HG03565 (cell line): ENCODE measurements around the gene SLC39A6.
"Not testable (repeated sequence)": the region's sequence is repeated elsewhere in the genome, so short reads cannot be mapped to it uniquely, and the experiment has no call there.

Experiments
- ATAC-seq: cut with Tn5 transposase; IDR thresholded peaks from one replicate; pipeline ENCODE4 v1.9.1; 2021; ENCODE audit warnings: mild to moderate bottlenecking, moderate library complexity; ENCODE audit not compliant: unreplicated experiment

The SLC39A6 gene, protein sequence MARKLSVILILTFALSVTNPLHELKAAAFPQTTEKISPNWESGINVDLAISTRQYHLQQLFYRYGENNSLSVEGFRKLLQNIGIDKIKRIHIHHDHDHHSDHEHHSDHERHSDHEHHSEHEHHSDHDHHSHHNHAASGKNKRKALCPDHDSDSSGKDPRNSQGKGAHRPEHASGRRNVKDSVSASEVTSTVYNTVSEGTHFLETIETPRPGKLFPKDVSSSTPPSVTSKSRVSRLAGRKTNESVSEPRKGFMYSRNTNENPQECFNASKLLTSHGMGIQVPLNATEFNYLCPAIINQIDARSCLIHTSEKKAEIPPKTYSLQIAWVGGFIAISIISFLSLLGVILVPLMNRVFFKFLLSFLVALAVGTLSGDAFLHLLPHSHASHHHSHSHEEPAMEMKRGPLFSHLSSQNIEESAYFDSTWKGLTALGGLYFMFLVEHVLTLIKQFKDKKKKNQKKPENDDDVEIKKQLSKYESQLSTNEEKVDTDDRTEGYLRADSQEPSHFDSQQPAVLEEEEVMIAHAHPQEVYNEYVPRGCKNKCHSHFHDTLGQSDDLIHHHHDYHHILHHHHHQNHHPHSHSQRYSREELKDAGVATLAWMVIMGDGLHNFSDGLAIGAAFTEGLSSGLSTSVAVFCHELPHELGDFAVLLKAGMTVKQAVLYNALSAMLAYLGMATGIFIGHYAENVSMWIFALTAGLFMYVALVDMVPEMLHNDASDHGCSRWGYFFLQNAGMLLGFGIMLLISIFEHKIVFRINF

DNA sequence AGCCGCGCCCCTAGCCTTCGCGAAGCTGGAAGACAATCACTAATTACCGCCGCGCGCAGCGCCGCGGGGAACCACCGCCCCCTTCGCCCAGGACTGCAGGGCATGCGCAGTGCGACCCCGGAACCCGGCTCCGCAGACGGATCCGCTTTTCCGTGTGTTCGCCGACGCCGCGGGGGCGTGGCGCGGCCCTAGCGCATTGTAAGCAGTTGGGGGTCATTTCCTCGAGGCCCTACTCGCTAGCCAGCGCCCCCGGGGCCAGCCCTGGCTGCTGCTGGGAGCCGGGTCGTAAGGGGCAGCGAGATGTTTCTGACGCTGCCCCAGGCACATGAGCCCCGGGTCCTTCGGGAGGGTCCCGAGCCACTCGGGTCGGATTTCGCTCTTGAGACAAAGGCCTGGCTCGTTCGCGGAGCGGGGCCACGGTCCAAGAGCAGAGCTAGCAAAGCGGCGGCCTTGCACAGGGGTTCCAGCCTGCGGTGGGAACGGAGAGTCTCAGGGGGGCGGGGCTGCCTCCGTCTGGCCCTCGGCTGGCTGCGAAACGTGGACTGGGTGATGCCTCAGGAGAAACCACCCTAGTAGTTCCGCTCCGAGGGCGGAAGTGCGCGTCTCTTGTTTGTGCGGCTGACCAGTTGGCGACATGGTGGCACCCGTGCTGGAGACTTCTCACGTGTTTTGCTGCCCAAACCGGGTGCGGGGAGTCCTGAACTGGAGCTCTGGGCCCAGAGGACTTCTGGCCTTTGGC, at the start of gene SLC39A6, which contains the start of gene ELP2:
TSS of gene SLC39A6 (minus strand) at position 41 of the 739 bp plus-strand sequence. CDS start 2,333 bp downstream, outside the sequence.
TSS of gene ELP2 (plus strand) at position 600 of the 739 bp plus-strand sequence. CDS start at position 635, 35 bp downstream.
- peak; percentile 78 for ATAC-seq

DNA sequence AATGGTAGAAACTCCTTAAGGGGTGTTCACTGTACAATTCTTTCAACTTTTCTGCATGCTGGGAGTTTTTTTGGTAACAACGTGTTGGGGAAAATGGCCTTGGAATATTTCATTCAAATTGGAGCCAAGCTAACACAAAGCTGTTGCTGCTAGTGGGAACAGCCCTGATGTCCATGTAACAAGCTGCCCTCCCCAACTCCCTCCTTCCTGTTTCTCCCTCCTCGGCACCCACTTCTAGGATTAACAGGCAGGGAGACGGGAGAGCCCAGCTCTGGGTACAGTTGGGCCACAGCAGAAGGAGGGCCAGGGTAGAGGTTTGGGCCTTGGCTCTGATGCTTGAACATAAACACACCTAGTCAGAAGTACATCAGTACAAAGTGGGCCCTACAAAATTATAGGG, 48.8 kb upstream of the SLC39A6 start:
- ATAC-seq = no peak

DNA sequence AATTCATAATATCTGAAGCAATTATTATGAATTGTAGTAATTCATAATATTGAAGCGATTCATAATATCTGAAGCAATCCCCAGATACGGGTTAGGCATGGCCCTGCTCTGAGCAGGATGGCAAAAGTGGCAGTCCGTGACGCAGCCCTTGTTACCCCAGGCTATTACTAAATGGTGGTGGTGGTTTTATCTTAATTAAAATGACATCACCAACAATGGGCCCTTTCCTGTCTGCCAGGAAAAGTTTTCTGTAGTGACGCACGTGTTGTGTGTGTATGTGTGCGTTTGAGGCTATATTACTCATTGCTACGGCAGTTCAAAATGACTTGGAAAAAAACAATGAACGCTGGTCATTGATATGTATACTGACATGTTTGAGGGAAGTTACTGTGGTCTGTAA, 47.6 kb upstream of the SLC39A6 start:
- ATAC-seq = no peak

DNA sequence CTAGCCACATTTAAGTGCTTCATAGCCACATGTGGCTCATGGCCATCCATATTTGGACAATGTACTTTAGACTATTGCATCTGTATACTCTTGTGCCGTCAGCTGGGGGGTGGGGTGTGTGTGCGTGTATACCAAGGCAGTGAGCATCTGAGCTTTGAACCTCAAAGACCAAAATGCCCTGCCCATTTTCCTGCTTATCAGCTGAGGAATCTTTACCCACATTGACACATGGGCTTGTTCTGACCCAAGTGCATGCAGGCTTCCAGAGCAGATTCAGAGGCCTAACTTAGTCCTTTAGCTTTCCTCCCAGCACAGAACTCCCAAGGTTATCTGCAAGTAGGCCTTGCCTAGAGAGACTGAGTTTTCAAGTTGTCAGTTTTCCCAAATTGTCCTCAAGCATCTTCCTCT, 47.0 kb upstream of the SLC39A6 start:
- ATAC-seq = no peak

DNA sequence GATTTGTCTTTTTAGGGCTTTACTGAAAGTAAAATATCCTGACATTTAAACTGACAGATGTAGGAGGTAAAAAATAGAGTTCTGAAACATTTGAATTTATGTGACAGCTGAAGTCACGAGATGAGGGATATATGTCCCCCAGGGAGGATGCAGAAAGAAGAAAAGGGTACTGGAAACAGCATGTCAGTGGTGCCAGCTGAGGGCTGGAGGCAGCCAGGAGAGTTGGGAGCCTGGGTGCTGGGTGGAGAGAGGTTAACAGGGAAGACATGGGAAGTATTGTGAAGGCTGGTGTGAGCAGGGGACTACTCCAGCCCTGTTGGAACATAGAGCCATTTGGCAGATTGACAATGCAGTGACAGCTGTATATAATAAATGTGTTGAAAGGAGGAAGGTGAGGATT, 46.3 kb upstream of the SLC39A6 start:
- no peak for ATAC-seq

DNA sequence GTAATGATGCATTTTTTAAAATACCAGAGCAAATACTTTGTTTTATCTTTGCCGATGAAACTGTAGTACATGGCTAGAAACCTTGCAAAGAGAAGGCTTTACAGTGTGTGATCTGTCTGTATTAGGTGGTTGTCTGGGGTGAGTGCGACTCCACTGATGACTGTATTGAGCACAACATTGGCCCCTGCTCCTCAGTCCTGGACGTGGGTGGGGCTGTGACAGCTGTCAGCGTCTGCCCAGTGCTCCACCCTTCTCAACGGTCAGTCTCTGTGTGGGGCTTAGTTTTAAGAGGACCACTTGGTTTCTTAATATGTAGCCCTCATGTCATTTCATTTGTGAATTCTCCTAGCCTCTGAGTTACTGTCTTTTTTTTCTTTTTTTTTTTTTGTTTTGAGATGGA, 40.8 kb upstream of the SLC39A6 start:
- ATAC-seq = no peak

DNA sequence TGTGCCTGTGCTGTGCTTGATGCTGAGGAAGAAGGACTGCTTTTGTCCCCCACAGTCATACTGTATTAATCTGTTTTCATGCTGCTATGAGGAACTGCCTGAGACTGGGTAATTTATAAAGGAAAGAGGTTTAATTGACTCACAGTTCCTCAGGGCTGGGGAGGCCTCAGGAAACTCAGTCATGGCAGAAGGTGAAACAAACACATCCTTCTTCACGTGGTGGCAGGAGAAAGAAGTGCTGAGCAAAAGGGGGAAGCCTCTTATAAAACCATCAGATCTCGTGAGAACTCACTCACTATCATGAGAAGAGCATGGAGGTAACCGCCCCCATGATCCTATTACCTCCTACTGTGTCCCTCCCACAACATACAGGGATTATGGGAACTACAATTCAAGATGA, 39.2 kb upstream of the SLC39A6 start:
- ATAC-seq = not testable (repeated sequence)

DNA sequence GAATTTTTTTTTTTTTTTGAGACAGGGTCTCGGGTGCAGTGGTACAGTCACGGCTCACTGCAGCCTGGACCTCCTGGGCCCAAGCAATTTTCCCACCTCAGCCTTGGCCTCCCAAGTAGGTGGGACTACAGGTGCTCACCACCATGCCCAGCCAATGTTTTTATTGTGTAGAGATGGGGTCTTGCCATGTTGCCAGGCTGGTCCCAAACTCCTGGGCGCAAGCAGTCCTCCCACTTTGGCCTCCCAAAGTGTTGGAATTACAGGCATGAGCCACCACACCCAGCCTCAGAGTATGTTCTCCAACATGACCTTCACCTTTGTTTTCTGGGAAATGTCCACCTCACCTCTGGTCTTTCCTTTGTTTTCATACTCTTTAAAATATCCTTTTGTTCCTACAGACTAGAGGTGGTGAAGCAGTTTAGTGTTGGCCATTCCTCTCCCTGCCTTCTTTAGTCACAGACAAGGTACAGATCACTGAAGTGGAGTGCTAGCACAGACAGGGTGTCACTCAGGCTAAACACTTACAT, 38.6 kb upstream of the SLC39A6 start:
- ATAC-seq = no peak

DNA sequence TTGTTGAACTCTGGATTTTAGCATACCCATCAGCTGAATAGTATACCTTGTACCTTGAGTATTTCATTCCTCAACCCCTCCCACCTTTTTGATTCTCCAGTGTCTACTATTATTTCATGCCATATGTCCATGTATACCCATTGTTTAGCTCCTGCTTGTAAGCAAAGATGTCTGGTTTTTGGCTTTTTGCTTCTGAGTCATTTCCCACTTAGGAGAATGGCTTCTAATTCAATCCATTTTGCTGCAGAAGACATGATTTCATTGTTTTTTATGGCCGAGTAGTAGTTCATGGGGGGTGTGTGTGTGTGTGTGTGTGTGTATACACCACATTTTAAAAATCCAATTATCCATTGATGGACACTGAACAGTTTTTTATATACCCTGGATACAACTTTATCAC, 33.8 kb upstream of the SLC39A6 start:
- ATAC-seq = no peak

DNA sequence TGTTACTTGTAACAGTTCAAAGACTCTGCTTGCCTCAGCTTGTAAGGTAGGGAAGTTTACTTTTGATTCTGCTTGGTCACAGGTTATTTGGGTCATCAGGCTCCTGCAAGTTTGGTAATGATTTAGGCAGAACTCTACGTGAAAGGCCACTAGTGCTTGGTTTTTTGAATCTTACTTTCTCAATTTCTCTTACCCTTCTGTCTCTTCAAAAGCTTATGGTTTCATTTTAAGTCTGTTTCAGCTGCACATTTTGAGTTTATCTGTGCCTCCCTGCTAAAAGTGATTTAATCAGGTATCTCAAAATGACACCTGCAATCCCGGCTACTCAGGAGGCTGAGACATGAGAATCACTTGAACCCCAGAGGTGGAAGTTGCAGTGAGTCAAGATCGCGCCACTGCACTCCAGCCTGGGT, 31.8 kb upstream of the SLC39A6 start:
- no peak for ATAC-seq

DNA sequence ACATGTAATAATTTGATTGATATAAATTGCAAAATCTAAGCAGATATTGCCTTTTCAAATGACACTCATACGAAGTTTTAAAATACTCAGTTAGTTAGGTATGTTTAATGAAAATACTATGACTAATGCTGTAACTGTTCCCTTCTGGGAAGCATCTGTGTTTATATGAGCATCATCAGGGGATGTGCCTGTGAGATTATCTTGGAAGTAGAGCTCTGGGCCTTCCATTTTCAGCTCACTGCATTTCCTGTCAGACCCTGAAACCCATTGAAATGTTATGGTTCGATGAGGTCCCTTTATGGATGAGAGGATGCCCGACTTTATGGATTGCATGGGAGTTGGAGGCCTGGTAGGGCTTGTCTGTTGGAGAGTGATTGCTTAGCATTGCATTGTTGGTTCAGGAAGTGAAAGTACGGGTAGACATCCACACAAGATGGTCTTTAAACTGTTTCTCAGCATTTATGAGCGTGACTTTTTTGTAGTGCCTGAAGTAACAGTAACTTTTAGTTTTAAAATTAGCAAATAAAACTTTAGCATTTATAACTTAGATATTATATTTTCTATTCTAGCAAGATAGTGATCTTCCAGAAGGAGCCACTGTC, 29.2 kb upstream of the SLC39A6 start:
- ATAC-seq = no peak

DNA sequence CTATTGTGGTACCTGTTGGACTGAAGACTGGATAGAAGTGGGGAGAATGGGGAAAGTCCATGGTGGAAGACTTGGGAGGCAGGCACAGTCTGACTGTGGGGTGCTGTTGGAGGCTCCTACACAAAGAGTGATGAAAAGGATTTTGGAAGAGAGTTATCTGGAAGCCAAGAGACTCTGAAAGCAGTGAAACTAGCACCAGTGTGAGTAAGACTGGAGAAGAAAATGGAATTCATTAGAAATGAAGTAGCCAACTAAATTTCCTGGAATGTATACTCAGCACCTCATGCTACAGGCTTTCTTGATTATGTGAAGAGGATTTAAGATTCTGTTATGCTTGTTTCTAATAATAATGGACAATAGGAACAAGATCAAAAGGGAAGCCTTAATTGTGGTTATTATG, 28.3 kb upstream of the SLC39A6 start:
- ATAC-seq = no peak

DNA sequence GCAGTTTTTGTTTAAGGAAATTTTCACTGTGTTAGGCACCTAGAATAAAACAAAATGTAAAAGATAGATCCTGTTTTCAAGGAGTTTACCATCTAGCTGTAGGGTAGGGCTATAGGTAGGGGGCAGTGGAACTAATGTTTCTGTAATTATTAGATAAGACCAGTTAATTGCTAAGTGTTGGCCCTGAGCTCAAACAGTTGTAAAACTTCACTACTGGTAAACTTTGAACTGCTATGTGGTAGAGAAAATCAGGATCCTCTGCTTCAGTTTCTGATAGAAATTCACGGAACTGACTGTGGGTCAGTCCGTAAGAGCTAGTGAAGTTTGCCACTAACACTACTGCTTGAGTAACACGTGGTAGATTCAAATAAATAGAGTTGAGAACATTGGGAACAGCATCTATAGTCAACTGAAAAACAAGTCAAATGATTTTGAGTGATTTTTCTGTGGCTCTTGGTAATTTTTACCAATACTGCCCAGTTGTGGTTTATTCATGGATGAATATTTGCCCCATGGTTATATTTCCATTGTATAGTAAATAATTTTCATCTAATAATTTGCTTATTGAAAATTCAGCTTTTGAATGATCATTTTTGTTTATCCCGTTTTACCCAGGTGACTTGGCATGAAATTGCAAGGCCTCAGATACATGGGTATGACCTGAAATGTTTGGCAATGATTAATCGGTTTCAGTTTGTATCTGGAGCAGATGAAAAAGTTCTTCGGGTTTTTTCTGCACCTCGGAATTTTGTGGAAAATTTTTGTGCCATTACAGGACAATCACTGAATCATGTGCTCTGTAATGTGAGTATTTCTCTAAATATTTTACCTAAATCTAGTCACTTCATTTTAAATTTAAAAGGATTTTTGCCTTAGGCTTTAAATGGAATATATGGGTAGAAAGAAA, 27.0 kb upstream of the SLC39A6 start:
- no peak for ATAC-seq

DNA sequence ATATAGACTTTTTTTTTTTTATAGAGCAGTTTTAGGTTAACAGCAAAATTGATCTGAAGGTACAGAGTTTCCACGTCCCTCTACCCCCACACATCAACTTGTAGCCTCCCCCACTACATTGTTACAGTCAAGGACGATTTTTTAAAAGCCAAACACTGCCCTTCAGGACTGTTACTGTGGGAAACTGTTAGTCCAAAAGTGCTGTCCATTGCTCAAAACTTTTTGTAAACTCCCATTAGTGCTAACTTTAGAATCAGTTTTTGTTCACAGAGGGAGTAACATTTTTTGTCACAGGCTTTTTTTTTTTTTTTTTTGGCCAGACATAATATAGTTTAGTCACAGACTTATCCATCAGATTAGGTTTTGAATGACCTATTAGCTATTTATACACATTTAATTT, 24.6 kb upstream of the SLC39A6 start:
- no peak for ATAC-seq

DNA sequence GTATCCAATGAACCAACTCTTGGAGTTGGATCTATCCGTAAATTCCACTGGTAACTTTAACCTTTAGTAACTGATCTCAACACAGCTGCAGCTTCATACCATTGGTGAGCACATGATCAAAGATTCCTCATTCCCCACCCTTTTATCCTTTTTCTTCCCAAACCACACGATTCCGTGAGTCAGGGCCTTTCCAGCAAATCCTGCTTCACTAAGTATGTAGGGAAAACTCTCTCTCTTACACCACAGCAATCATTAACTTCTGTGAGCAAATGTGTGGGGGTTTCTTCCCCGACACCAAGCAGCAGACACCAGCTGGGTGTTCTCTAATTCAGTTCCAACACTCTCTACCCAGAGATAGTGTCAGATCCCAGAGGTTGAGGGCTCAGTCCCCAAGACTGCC, 24.1 kb upstream of the SLC39A6 start:
- no peak for ATAC-seq

DNA sequence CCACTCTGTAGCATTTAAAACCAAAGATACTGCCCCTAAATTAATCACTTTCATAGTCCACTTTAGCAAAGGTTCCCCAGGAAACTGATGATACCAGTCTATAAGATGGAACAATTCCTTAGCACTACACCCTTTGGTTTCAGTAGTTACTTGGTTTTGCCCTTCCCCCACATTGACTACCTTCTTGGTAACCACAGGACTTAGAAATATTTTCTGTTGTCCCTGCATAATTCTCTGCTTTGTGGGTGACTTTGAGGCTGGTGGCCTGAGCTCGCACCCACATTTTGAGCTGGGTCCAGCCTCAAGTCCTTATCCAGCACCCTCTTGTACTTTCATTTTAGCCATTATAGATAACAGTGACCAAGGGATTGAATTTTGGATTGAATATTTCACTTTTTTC, 23.6 kb upstream of the SLC39A6 start:
- ATAC-seq = no peak

DNA sequence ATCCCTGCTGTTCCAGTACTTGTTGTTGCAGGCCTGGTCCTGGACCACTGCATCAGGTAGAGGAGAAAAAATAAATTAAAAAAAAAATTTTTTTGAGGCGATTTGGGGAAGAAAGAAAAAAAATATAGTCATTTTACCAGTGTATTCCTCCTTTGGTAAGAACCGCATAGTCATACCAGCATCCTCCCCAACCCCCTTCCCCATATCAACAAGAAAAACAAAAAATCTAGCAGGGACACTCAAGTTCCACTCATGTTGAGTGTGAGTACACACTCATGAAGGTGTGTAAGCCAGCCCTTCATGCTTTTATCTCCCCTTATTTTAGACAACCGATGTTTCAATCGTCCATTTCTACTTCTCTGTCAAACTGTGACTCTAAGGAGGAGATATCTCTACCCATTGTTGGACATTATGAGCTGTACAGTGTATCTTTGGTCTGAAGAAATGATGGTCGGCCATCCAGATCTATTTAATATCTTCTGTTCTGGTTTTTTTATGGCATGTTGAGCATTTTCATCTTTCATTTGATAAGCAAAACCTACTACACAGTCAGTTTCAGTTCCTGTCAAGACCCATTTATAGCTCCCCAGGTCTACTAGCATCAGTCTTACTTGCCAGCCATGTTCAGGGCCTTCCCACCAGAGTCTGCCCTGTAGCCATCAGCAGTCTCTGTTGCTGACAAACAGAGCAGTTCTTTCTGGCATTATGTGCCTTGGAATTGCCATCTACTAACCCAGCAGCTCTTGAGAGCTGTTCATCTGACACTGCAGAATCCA, 20.6 kb upstream of the SLC39A6 start:
- peak; percentile 95 for ATAC-seq

DNA sequence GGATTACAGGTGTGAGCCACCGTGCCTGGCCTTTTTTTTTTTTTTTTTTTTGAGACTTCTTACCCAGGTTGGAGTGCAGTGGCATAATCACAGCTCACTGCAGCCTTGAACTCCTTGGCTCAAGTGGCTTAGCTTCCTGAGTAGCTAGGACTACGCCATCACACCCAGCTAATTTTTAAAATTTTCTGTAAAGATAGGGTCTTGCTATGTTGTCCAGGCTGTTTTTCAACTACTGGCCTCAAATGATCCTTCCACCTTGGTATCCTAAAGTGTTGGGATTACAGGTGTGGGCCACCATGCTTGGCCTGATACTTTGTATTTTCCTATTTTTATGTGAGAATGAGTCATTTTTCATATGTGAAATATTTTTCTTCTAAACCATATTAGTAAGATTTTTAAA, 14.3 kb upstream of the SLC39A6 start:
- no peak for ATAC-seq

DNA sequence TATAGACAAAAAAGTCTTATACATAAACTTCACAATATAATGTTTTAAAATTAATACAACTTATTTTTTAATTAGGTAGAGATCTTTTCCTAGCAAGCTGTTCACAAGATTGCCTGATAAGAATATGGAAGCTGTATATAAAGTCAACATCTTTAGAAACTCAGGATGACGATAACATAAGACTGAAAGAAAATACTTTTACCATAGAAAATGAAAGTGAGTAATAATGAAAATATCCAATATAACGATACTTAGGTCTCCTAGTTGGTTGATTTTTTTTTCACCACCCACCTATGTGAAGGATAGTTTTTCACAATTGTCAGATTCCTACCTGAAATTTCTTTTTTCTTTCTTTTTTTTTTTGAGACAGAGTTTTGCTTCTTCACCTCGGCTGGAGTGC, 13.6 kb upstream of the SLC39A6 start:
- no peak for ATAC-seq
